ENCODE measurements around the gene SMG1. TPM values are rescaled to one million over a fixed set of nuclear protein-coding genes. Genes with fewer than 3 reads are reported as not detected.
"Not testable (repeated sequence)": the region's sequence is repeated elsewhere in the genome, so short reads cannot be mapped to it uniquely, and the experiment has no call there.

SMG1 gene
- total RNA-seq, 4 donors from 2014 or later: 88.5 to 183 (median 159) TPM

GRCh38 chr16:18923935-18924334 is 2.3 kb downstream of the SMG1 start:
- peak in 1 of 2 donors; percentile 35 for TF ChIP-seq POLR2A (IDR thresholded peaks at IDR 0.05)
- DNase-seq; H3K9me3 ChIP-seq; in situ Hi-C loops (cut with MboI; ENCODE audit: low sequenced_read_pairs in 4 of 4); H3K27me3 ChIP-seq; intact Hi-C loops (cut with DNase I; ENCODE audit: low total_unique reads); H3K36me3 ChIP-seq; ATAC-seq: not testable (repeated sequence)
- H3K27ac ChIP-seq: peak overlapping the region; percentile 99 to 100 (median 99)
- peaks cover 6 to 22% of the 10 kb centered on the region in 2 donors for H3K4me1 ChIP-seq
- H3K4me3 ChIP-seq: peak overlapping the region; percentile 88 to 97 (median 91)

GRCh38 chr16:18923124-18923523 is 3.1 kb downstream of the SMG1 start:
- H3K9me3 ChIP-seq; H3K27me3 ChIP-seq; DNase-seq; H3K36me3 ChIP-seq; intact Hi-C loops (cut with DNase I; ENCODE audit: low total_unique reads); ATAC-seq; in situ Hi-C loops (cut with MboI; ENCODE audit: low sequenced_read_pairs in 4 of 4): not testable (repeated sequence)
- Histone ChIP-seq H3K27ac (peak overlapping the region; percentile 99 to 100 (median 99)), H3K4me3 (peak overlapping the region; percentile 17 to 91 (median 61)), H3K4me1 (peaks cover 7 to 22% of the 10 kb centered on the region in 2 donors)

- in situ Hi-C loops (cut with MboI; ENCODE audit: low sequenced_read_pairs in 4 of 4); H3K27ac ChIP-seq; ATAC-seq; DNase-seq; H3K9me3 ChIP-seq; intact Hi-C loops (cut with DNase I; ENCODE audit: low total_unique reads); H3K27me3 ChIP-seq; H3K4me3 ChIP-seq; H3K36me3 ChIP-seq: not testable (repeated sequence)
- H3K4me1 ChIP-seq: peaks cover 25 to 33% of the 10 kb centered on the region in 2 donors
These were observed 16.6 kb downstream of the SMG1 start for GRCh38 chr16:18909585-18909984.

- H3K27me3 ChIP-seq; H3K4me3 ChIP-seq; ATAC-seq; H3K9me3 ChIP-seq; H3K36me3 ChIP-seq; H3K27ac ChIP-seq; intact Hi-C loops (cut with DNase I; ENCODE audit: low total_unique reads); DNase-seq; in situ Hi-C loops (cut with MboI; ENCODE audit: low sequenced_read_pairs in 4 of 4): not testable (repeated sequence)
- peaks cover 19 to 37% of the 10 kb centered on the region in 2 donors for H3K4me1 ChIP-seq
These were observed 17.5 kb downstream of the SMG1 start for GRCh38 chr16:18908716-18909115.

- H3K9me3 ChIP-seq; in situ Hi-C loops (cut with MboI; ENCODE audit: low sequenced_read_pairs in 4 of 4); intact Hi-C loops (cut with DNase I; ENCODE audit: low total_unique reads); H3K4me3 ChIP-seq; DNase-seq; H3K36me3 ChIP-seq; H3K27me3 ChIP-seq; ATAC-seq: not testable (repeated sequence)
- Histone ChIP-seq H3K4me1 (peaks cover 41 to 60% of the 10 kb centered on the region in 2 donors), H3K27ac (peak overlapping the region; percentile 81 to 84 (median 82))
These were observed 23.4 kb downstream of the SMG1 start for GRCh38 chr16:18902778-18903177.

- intact Hi-C loops (cut with DNase I; ENCODE audit: low total_unique reads); H3K36me3 ChIP-seq; H3K27me3 ChIP-seq; H3K4me3 ChIP-seq; in situ Hi-C loops (cut with MboI; ENCODE audit: low sequenced_read_pairs in 4 of 4); H3K9me3 ChIP-seq; ATAC-seq; DNase-seq: not testable (repeated sequence)
- H3K27ac ChIP-seq: peak overlapping the region; percentile 81 to 84 (median 82)
- peaks cover 48 to 62% of the 10 kb centered on the region in 2 donors for H3K4me1 ChIP-seq
These were observed 24.2 kb downstream of the SMG1 start for GRCh38 chr16:18902044-18902443.

GRCh38 chr16:18901194-18901593 is 25.0 kb downstream of the SMG1 start:
- in situ Hi-C loops (cut with MboI; ENCODE audit: low sequenced_read_pairs in 4 of 4); H3K36me3 ChIP-seq; ATAC-seq; H3K9me3 ChIP-seq; DNase-seq; intact Hi-C loops (cut with DNase I; ENCODE audit: low total_unique reads); H3K27me3 ChIP-seq; H3K4me3 ChIP-seq: not testable (repeated sequence)
- peaks cover 55 to 62% of the 10 kb centered on the region in 2 donors for H3K4me1 ChIP-seq
- H3K27ac ChIP-seq: peak overlapping the region; percentile 81 to 84 (median 82)

GRCh38 chr16:18884456-18884855 is 41.8 kb downstream of the SMG1 start:
- intact Hi-C loops (cut with DNase I; ENCODE audit: low total_unique reads): loop anchor here (5.0 kb wide), 1 partner anchor 37 kb away; no protein-coding TSS in a partner anchor
- in situ Hi-C loops (cut with MboI; ENCODE audit: low sequenced_read_pairs in 4 of 4): not testable (repeated sequence)

GRCh38 chr16:18877734-18878133 is 48.5 kb downstream of the SMG1 start:
- H3K36me3 ChIP-seq: peaks cover 6 to 71% of the 10 kb centered on the region in 2 donors
- ATAC-seq; in situ Hi-C loops (cut with MboI; ENCODE audit: low sequenced_read_pairs in 4 of 4); H3K9me3 ChIP-seq; intact Hi-C loops (cut with DNase I; ENCODE audit: low total_unique reads); H3K4me3 ChIP-seq; H3K4me1 ChIP-seq; H3K27ac ChIP-seq; H3K27me3 ChIP-seq; DNase-seq: not testable (repeated sequence)

More at GRCh38 chr16:18884456-18884855, 41.8 kb downstream of the SMG1 start:
- ATAC-seq, DNase-seq, H3K27ac ChIP-seq, H3K27me3 ChIP-seq, H3K9me3 ChIP-seq, H3K4me3 ChIP-seq, H3K4me1 ChIP-seq: not testable (repeated sequence)
- H3K36me3 ChIP-seq: peaks cover 3 to 52% of the 10 kb centered on the region in 2 donors

GRCh38 chr16:18877259-18877658 is 48.9 kb downstream of the SMG1 start:
- in situ Hi-C loops (cut with MboI; ENCODE audit: low sequenced_read_pairs in 4 of 4); H3K27me3 ChIP-seq; H3K4me1 ChIP-seq; intact Hi-C loops (cut with DNase I; ENCODE audit: low total_unique reads); ATAC-seq; DNase-seq; H3K4me3 ChIP-seq; H3K9me3 ChIP-seq; H3K27ac ChIP-seq: not testable (repeated sequence)
- peaks cover 6 to 72% of the 10 kb centered on the region in 2 donors for H3K36me3 ChIP-seq

GRCh38 chr16:18876301-18876700 is 49.9 kb downstream of the SMG1 start:
- H3K27me3 ChIP-seq; H3K4me3 ChIP-seq; H3K4me1 ChIP-seq; H3K9me3 ChIP-seq; intact Hi-C loops (cut with DNase I; ENCODE audit: low total_unique reads); H3K27ac ChIP-seq; DNase-seq; ATAC-seq; in situ Hi-C loops (cut with MboI; ENCODE audit: low sequenced_read_pairs in 4 of 4): not testable (repeated sequence)
- H3K36me3 ChIP-seq: peaks cover 6 to 72% of the 10 kb centered on the region in 2 donors

GRCh38 chr16:18869043-18869771 is 57.0 kb downstream of the SMG1 start:
- H3K27me3 ChIP-seq; DNase-seq; H3K4me3 ChIP-seq; in situ Hi-C loops (cut with MboI; ENCODE audit: low sequenced_read_pairs in 4 of 4); H3K9me3 ChIP-seq; H3K4me1 ChIP-seq; intact Hi-C loops (cut with DNase I; ENCODE audit: low total_unique reads); ATAC-seq: not testable (repeated sequence)
- peak overlapping the region in 1 of 4 donors; percentile 2 for H3K27ac ChIP-seq
- H3K36me3 ChIP-seq: peaks cover 3 to 74% of the 10 kb centered on the region in 2 donors
